ENCODE measurements around the gene MYH11. TPM values are rescaled to one million over a fixed set of nuclear protein-coding genes. Genes with fewer than 3 reads are reported as not detected.

Gene MYH11
- total and polyA plus RNA-seq, 10 of the 15 experiments (the other 5 are each of a cell fraction or from before 2014, with no cell fraction given), result 0.01 to 1.9 (median 0.13) TPM; not detected in 1

- Histone ChIP-seq H2AFZ (ENCODE audit: control insufficient read depth, low read depth, low read length) (no peak overlapping the region), H3K4me1 (ENCODE audit: control insufficient read depth, insufficient read depth, low read length) (no peaks in the 10 kb centered on the region), H3K4me2 (ENCODE audit: control insufficient read depth, insufficient read depth) (no peak overlapping the region), H3K9ac (ENCODE audit: control insufficient read depth, insufficient read depth, low read length) (no peak overlapping the region), H3K27ac (ENCODE audit: control insufficient read depth, insufficient read depth) (no peak overlapping the region), H3K4me3 (no peak overlapping the region), H3K36me3 (ENCODE audit: control insufficient read depth in 2 of 2, insufficient read depth in 2 of 2, low read length in 1 of 2) (no peaks in the 10 kb centered on the region), H4K20me1 (ENCODE audit: control insufficient read depth, insufficient read depth) (no peaks in the 10 kb centered on the region), H3K9me3 (replicated peaks; ENCODE audit: control insufficient read depth, insufficient read depth, low read length) (no peaks in the 10 kb centered on the region), H3K27me3 (replicated peaks in 1 of 2; ENCODE audit: control insufficient read depth in 2 of 2, insufficient read depth in 2 of 2, low read length in 1 of 2) (no peaks in the 10 kb centered on the region), H3K79me2 (ENCODE audit: control insufficient read depth, insufficient read depth, low read length) (no peaks in the 10 kb centered on the region)
- DNase-seq (ENCODE audit: low read depth, low spot score) (no peak), FAIRE-seq (no peak), ATAC-seq (no peak)
- SMC1A ChIA-PET (ENCODE audit: uncharacterized antibody, unreplicated experiment), result interaction anchor here (1.5 kb wide), 1 partner anchor 12 kb away, joined by 8 read pairs; no protein-coding TSS in a partner anchor
- CTCF ChIA-PET, result no interaction called here
- in situ Hi-C loops (cut with MboI) (no loop called here), intact Hi-C loops (cut with micrococcal nuclease; ENCODE audit: unreplicated experiment) (no loop called here)
- TF ChIP-seq SMAD5 (IDR thresholded peaks at IDR 0.05; ENCODE audit: low read depth) (no peak), EP300 (IDR thresholded peaks at IDR 0.05; ENCODE audit: borderline replicate concordance in 1 of 2, control insufficient read depth in 1 of 2, low read depth in 2 of 2, low read length in 2 of 2) (no peak), PAX8 (IDR thresholded peaks at IDR 0.05) (no peak), POLR2AphosphoS5 (IDR thresholded peaks at IDR 0.05; ENCODE audit: low read length) (no peak), PML (IDR thresholded peaks at IDR 0.05; ENCODE audit: low read length) (no peak), ZBED1 (IDR thresholded peaks at IDR 0.05; ENCODE audit: borderline replicate concordance) (no peak), ZSCAN29 (IDR thresholded peaks at IDR 0.05) (no peak), JUND (IDR thresholded peaks at IDR 0.05; ENCODE audit: low read depth, low read length) (no peak), ETV6 (conservative IDR thresholded peaks at IDR 0.05 in 1 of 2, IDR thresholded peaks at IDR 0.05 in 1 of 2; ENCODE audit: borderline replicate concordance in 1 of 2, low read depth in 1 of 2) (no peak)
- TF ChIP-seq, protein P1, sequence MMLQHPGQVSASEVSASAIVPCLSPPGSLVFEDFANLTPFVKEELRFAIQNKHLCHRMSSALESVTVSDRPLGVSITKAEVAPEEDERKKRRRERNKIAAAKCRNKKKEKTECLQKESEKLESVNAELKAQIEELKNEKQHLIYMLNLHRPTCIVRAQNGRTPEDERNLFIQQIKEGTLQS (IDR thresholded peaks at IDR 0.05; ENCODE audit: borderline replicate concordance, extremely low read depth, low read depth, low read length), result no peak
- TF ChIP-seq, protein P2, sequence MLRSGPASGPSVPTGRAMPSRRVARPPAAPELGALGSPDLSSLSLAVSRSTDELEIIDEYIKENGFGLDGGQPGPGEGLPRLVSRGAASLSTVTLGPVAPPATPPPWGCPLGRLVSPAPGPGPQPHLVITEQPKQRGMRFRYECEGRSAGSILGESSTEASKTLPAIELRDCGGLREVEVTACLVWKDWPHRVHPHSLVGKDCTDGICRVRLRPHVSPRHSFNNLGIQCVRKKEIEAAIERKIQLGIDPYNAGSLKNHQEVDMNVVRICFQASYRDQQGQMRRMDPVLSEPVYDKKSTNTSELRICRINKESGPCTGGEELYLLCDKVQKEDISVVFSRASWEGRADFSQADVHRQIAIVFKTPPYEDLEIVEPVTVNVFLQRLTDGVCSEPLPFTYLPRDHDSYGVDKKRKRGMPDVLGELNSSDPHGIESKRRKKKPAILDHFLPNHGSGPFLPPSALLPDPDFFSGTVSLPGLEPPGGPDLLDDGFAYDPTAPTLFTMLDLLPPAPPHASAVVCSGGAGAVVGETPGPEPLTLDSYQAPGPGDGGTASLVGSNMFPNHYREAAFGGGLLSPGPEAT (IDR thresholded peaks at IDR 0.05; ENCODE audit: low read depth), result no peak
- RAD21 ChIA-PET (ENCODE audit: unreplicated experiment), result no interaction called here
- 57% methylated on average over 12 of the region's 12 CpGs for WGBS (ENCODE audit: insufficient coverage, insufficient replicate concordance, low lambda C conversion rate, missing lambda C conversion rate)
- POLR2A ChIA-PET, result no interaction called here
- no TSS peak for BruUV-seq (replicated peaks)
Measured at GRCh38 chr16:15752717-15753488, 103.9 kb downstream of the MYH11 start.
